GM21825 (cell line): ENCODE measurements around the gene FOXP1.
"Not testable (repeated sequence)": the region's sequence is repeated elsewhere in the genome, so short reads cannot be mapped to it uniquely, and the experiment has no call there.

ENCODE experiments used
- ATAC-seq: cut with Tn5 transposase; IDR thresholded peaks from one replicate; pipeline ENCODE4 v1.9.1; 2021; ENCODE audit warnings: mild to moderate bottlenecking, moderate library complexity; ENCODE audit not compliant: unreplicated experiment

The FOXP1 gene

DNA sequence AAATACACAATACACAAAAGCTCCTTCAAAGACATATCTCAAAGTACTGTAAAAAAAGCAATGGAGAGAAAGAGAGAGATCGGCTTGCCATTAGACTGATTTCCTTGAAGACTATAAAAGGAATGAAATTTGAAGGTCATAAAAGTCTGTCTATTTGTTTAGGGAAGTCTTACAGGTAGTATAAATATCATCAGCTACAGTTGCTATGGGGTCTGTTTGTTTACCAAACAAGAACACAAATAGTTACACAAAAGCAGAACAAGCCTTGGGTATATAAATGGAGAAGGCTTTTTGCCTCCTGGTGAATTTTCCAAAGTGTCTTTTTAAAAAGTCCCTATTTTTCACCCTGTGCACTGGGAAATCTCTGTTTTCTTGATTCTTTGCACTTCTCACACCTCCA, 552.3 kb downstream of the FOXP1 start:
- ATAC-seq, result no peak

DNA sequence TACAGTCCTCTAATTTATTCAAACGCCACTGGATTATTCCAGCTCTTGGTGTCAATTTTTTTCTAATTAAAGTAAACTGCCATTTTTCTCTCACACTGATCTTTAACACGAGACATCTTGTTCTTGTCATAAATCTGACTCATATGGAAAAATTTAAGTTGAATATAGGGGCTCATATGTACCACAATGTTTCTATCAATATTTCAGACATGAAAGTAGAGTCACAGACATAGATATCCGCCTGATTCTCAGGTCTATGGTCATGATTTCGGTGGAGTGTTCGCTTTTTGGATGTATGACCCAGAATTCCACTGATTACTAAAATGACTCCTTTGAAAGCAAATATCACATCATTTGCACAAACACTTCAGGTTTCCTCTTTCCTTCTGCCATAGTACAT, 552.8 kb downstream of the FOXP1 start:
- no peak for ATAC-seq

DNA sequence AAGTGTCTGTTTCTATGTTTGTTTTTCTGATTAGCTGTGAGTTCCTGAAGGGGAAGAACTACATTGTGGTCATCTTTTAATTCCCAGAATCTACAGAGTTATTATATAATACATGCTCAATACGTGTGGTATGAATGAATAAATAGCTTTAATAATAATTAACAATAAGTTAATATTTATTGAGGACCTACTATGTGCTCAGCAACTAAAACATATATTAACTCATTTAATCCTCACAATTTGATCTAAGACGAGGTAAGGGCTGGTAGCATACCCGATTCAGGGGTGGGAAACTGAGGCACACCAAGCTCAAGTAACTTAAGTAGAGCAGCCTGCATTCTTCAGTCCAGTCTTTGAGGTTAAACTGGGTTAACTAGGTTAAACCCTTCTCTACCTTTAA, 553.8 kb downstream of the FOXP1 start:
- no peak for ATAC-seq

DNA sequence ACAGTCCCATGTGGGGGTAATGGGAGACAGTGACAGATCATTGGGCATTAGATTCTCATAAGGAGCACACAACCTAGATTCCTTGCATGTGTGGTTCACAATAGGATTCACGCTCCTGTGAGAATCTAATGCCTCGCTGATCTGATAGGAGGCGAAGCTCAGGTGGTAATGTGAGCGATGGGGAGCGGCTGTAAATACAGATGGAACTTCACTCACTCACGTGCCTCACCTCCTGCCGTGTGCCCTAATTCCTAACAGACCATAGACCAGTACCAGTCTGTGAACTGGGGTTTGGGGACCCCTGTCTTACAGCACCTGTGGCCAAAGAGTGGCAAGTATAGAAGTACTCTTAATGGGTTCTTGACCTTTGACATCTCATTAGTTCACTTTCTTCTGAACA, 554.7 kb downstream of the FOXP1 start:
- ATAC-seq, result no peak

DNA sequence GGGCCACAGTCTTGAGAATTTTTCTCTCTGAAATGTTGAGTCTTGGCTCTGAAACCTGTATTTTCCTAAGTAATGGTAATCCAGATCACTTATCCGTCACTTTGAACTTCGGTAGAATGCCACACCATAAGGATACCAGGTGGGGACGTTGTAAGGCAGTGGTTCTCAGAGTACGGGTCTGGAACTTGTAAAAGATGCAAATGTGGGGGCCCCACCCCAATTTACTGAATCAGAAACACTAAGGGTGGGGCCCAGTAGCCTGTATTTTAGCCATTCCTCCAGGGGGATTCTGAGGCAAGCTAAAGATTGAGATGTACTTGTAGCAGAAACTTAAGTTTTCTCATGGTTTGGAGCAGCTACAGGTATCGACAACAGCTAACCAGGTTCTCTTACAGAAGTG, 555.3 kb downstream of the FOXP1 start:
- no peak for ATAC-seq

DNA sequence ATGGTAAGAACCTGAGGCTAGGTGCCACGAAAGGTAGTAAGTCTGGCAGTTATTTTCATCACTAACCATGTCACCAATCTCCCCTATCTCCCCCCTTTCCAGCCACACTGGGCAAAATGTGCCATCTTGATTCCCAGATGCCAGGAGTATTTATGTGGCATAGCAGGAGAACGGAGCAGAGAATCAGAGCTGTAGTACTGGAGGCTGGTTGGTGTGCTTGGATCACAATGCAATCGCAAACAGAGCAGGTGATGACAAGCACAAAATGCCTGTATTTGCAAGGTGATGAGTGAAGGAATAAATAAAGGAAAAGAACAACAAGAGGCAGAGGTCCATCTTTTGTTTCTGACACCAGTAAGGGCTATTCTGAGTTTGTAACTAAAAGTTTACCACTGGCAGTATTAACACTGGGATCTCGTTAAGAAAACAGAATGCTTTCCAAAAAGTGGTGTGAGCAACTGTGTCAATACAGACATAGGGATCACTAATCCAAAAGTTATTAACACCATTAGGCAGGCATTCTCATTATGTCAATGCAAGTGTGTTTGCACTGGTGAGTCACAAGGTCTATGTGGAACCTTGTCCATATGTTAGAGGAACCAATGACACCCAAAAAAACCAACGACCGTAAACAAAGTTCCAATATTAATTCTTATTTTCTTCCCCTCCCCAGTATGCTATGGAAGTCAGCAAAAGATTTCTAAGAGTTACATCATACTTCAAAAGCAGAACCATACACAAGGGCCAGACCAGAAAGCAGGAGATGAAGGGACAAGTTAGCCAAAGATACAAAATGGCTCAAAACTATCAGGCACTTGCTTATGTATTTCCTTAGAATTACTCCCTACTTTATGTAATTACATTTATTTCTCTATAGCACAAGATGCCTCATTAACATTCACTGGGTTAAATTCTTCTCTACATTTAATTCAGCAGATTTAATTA, 556.6 kb downstream of the FOXP1 start:
- no peak for ATAC-seq

DNA sequence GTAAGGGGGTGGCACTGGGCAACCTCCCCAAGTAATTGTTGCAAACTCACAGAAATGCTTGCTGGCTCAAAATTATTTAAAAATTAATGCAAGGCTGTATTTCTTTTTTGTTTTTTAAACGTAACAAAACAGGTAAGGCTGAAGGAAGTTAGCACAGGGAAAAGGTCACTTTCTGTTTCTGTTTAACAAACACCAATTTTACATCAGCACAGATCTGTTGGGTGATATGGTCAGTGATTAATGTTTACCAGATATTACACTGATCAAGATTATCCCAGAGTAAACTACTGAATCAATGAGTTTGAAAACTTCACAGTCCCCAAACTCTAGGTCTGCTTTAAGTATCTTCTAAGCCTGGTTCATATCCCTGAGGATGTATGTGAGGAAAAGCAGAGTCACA, 558.0 kb downstream of the FOXP1 start:
- no peak for ATAC-seq

DNA sequence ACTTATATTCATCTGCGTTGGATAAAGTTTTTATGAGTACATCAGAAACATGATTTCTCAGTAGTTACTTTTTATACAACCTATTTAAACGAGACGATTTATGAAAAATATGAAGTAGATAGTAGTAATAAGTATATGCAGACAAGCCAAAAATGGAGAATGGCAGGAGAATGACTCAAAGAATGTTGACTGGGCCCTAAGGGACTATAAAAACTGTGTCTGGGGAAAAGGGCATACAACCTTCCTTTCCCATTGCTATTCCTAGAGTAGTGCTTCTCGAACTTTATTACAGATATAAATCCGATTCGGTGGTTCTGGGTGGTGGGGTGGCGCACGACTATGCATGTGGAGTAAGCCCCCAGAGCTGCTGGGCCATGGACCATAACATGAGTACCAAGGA, 558.5 kb downstream of the FOXP1 start:
- no peak for ATAC-seq

DNA sequence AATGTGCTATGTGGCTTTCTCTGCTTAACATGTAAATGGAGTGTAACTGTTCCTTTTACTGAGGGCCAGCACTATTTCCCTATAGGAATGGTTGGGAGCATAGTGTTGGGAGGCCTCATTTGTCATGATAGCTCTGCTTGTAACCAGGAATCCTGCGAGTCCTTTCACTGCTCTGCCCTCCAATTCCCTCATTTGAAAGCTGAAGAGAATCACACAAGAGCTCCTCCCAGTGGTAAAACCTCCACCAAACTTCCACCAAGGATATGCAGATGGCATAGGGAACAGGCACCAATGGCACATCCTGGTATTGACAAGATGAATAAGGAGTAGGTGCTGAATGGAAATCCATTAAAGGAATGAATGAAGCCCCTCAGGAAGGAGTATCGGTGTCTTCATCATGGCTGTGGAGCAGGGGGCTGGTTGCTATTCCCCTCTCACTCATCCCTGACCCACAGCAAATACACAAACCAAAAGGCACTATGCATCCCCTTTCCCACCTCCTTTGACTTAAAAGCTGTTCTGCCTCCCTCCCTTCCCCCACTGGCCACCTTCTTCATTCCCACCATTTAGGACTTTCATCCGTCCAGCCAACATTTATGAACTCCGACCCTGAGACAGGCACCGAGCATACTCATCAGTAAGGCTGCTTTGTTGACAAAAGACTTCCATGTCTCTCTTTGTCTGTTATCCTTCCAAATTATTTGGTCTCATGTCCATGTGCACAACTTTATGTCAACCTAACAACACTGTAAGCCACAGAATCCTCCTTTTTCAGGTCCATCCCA, 560.8 kb downstream of the FOXP1 start:
- ATAC-seq, result no peak

DNA sequence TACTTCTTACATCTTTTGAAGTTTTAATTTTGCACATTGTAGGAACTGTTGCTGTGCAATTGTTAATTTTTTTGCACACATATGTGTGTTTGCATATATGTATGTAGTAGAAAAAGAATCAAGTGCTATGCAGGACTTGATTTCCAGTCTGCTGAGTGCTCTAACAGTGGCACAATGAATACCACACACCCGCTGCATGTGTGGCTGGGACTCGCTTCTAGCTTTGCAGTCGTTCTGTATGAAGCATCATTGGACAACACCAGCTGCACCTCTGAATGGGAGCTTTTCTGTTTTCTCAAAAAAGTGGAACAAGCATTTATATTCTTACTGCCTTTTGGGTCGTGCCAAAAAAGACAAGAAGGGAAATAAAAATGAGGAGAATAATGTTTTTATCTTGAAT, 564.7 kb downstream of the FOXP1 start:
- no peak for ATAC-seq

DNA sequence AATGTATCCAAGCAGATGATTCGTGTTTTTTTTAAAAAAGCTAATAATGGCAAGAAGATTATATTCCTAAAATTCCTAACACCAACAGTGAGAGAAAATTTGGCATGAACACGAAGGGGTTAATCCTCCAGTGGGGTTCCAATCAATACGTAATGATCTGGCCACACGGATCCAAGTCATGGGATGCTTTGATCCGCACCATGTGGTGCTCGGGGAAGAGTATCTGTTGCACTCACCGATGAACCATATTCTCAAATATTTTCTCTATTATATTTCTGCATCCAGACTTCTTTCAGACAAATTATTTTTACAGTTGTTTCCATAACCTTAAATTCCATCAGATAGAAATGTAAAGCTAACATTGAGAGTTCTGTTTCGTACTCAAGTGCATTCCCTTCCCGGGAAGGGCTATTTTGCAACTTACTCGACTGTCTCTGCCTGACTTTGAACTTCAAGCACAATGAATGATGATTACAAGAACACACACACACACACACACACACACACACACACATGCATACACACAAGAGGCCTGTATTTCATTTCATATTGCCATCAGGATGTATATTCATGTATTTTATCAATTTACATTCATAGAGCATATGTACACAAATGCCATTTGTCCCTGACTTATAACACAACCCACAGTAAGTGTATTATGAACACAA, 567.2 kb downstream of the FOXP1 start:
- ATAC-seq, result no peak

DNA sequence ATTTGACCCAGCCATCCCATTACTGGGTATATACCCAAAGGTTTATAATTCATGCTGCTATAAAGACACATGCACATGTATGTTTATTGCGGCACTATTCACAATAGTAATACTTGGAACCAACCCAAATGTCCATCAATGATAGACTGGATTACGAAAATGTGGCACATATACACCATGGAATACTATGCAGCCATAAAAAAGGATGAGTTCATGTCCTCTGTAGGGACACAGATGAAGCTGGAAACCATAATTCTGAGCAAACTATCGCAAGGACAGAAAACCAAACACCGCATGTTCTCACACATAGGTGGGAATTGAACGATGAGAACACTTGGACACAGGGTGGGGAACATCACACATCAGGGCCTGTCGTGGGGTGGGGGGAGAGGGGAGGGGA, 568.9 kb downstream of the FOXP1 start:
- not testable (repeated sequence) for ATAC-seq

DNA sequence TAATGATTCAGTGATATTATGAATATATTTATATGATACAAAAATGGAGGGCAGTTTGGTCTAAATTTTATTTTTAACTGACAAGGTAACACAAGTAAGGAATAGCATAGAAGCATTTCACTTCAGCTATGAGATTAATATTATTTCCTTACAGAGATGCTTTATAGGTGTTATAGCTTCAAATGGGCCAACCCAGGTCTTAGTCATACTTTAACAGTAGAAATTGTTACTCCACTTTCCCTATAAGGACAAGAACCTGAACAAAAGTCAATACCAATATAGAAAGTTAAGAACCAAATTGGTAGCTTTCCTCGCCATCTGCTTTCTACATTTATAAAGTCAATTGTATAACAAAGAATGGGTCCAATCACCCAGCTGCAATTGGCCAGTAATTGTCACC, 570.6 kb downstream of the FOXP1 start:
- ATAC-seq, result no peak

DNA sequence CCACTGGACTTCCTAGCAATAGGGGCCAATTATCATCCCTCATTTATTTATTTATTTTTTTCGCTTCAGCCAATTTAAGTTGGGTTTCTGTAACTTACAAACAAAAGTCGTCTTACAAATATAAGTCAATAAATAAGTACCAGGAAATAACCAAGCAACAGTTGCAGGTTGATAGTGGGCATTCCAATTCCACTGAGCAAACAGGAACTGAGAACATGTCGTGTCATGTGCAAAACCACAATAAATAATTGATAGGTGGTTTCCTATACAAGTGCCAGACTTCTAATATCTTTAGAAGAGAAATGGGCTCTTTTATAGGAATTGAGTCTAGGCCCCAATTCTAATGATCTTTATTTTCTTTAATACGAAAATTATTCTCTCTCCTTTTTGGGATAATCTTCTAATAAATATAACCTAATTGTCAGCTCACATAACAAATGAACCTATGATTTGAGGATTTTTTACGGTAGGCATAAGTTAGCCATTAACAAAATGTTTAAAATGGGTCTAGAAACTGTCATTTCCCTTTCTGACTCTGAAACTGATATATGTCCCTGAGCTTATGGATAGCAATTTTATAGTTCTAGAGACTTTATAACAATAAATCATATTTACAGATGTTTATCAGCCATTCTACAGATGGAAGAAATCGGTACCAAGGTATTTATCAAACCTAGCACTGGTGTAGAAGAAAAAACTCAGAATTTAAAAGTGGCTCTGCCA, 571.8 kb downstream of the FOXP1 start:
- peak; percentile 81 for ATAC-seq

DNA sequence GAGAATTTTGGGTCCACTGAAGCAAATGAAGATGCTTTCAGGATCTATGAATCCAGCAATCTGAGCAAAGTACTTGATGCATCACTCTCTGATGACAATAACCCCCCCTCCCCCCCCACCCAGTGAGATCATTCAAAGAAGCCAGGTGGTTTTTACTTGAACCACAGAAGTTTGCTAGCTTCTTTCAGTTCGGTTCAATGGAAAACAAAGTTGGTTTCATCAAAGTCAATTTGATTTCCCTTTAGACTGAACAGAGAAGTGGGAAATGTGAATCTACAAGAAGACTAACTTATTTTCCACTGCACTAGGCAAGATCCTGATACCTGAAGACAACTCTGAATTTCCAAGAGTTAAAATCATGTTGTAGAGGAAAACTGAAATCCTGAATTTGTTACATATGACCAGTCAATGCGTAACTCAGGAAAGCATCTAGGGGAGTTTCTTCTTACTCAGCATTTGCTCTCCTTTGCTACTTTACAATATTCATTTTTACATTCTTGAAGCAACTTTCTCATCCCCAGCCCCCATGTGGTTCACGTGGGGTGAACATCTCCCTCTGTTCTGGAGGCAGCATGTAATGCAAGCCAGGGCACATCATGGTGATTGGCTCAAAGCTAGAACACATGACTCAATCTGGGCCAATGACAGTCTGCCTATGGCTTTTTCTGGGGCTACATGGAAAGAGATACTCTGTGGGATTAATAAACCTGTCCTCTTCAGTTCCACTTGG, 572.6 kb downstream of the FOXP1 start:
- ATAC-seq, result peak; percentile 62

DNA sequence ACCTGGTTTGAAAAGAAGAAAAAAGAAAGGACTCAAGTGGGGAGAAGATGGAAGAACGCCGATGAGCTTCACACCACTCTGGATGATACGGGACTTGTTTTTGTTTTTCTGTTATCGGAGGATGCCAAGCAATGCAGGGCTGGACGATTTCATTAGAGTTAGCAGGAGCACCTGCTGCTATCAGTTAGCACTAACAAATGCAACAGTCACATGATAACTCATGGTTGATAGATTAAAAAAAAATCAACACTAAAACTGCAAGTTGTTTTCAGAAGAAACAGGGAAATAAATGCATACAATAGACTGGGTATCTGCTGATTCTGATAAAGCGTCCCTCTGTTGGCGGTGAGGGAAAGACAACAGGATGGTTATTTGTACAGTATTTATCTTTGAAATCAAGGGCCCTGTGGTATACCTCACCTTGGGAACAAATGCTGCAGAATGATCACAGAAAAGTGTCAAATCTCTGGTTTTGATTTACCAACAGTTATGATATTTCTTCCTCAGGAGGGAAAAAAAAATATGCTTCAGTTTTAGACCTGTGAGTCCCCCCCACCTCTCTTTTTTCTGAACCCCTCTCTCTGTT, 575.1 kb downstream of the FOXP1 start:
- ATAC-seq, result no peak

DNA sequence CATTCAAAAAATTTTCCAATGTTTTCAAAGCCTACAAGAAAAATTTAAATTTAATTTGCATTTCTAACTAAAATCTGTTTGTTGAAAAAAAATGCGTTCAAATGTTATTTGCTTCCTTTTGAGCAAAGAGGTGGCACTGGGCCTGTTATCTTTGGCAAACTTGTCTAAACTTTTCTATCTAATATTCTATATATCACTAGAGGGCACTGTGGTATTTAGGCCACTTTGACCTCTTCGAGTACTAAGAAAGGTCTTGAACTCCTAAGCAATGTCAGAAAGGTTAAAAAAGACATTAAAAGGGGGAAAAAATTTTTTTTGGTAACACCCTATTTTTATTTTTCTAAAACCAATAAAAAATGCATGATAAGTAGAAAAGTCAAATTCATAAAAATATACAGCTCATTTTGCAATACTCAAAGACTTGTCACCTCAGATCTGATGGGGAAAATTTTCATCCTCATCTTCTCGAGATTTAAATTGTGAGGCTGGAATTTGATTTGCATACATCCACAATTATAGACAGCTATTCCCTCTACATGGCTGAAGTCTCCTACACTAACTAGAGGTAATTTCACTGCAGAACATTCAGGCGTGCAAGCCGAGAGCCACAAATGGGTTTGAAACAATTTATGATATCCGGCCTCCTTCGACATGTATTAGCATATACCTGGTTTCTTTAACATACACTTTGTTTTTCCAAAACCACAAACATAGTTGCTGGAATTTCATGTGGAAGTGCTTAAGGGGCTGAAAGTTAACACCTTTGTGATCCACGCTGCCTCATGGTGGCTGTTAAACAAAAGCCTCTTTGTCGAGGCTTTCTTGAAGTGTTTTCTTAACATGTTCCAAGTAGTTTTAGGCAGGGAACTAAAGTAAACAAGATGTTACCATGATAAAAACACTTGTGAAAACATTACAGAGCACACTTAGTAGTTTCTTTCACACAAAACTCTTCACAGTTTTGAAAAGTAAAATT, 576.4 kb downstream of the FOXP1 start:
- no peak for ATAC-seq

DNA sequence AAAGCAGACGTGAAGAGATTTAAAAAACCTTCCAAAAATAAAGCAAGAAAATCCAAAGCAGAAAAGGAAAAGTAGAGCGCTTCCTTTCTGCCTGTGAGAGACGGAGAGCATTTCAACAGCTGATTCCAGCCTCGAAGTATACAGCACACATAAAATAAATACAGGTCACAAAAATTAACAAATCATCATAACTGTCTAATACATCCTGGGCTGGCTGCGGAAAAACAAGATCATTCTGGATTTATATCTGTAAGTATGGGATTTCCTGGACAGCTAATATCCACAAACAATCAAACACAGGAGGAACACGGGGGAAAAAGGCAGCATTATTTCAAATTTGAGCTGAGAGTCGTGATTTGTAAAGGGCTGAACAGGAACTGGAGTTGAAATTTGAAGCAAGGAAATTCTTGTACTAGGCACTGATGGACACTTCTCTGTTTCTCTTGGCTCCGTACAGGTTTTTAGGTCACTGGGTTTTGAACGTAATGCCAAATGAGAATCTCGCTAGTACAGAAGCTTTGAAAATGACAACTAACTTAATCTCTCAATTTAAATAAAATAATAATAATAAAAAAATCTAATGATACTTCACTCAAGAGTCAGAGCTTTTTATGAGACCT, 577.7 kb downstream of the FOXP1 start:
- no peak for ATAC-seq
